Stimulated activated CD8-positive, alpha-beta memory T cell treated with anti-CD3 and anti-CD28 coated beads, Interleukin-7, amount 100 ng/mL, for 24 hours (primary cell): ENCODE data around the gene NFIB.

Experiments
- DNase-seq: peaks from one replicate; pipeline ENCODE4 v3.0.0-alpha.2; 2020; ENCODE audit warnings: low read depth

NFIB gene

DNA sequence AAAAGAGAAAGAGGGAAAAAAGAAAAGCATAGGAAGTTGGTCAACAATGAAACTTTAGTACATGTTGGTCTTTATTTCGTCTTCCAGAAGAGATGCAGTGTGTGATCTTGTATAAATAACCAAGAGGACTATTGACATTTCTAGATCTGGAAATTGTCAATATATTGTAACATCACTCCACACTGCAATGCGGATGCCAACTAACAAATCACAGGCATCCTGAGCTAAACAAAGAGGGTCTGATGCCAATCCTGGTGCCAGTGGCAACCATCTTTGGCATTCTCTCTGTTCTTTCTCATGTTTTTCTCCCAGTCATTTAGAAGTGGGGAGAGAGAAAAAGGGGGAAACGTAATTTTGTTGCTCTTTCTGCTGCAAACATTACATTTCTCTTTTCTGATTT lies 9.7 kb downstream of the NFIB start:
- DNase-seq: no peak

DNA sequence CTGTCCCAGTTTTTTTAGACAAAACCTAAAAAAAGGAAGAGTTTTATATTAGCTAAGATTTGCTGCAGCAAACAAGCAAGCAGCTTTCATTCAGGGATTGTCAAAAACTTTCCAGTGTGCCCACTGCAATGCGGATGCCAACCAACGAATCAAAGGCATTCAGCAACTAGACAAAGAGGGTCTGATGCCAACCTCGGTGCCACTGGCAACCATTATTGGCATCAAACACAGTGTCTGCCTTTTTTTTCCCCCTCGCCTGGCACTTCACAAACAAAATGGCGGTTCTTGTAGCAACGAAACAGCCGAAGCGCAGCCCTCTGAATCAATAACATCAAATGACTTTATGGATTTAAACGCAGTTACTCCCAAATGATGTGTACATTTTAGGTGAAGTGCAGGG lies 10.4 kb downstream of the NFIB start:
- no peak for DNase-seq

DNA sequence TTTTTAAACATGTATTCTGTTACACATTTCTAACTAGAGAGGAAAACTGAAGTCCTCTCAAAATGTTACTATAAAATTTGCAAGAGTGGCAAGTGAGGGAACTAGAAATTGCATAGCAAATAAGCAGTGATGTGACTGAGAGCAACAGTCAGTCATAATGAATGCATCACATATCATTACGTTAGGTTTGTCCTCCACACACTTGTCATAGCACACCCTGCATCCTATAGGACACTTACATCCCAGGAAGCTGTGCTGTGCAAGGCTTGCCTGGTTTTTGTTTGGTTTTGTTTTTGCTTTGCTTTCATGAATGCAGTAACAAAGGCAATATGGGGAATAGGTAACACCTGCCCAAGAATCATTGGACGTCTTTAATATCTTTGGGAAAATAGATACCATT lies 10.8 kb downstream of the NFIB start:
- DNase-seq: no peak

DNA sequence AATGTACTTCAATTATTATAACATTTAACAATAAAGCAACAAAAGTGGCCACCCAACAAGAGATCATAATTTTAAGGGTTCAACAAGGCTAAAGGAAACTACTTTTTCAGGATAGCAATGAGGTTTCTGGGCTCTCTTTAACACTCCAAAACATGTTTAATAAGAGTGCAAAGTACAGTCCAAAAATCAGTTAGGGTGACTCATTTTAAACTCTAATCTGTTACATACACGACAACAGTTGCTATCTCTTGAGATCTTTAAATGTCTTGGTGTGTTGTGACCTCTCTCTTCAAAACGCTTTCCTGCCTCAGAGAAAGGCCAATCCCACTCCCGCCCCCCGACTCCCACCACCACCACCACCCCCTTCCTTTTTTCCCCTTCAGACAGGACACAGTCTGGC lies 11.5 kb downstream of the NFIB start:
- DNase-seq: no peak

DNA sequence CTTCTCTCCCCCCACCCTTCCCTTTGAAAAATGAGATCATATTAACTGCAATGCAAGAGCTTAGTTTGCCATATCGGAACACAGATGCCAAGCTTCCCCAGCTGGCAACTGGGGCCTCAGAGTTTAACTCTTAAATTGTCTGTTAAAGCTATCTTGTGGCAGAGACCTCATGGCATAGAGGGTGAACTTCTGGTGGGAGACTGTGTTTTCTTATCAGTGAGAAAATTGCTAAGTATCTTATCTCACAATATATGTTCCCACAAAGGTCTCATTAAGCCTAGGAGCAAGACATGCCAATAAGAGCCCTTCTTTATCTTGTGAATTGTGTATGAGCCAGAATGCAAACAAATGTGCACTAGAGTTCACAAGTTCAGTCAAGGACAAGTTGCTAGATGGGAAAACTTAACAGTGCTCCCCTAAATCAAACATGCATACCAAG lies 12.3 kb downstream of the NFIB start:
- no peak for DNase-seq

DNA sequence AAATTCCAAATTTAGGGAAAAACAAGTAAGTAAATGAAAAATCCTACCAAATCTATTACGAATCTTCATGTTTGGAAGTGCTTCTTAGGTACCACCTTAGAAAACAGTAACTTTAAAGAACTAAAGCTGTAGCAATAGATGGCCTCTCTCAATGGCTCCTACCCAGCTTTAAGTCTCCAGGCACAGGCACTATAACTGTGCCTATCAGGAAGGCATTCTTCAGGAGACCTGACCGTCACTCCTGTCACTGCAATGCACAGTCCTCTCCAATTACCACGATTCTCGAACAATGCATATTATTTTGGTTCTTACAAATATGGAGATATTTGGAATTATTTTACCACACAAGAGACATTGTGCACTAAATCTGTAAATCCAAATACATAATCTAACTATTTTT lies 12.9 kb downstream of the NFIB start:
- no peak for DNase-seq

DNA sequence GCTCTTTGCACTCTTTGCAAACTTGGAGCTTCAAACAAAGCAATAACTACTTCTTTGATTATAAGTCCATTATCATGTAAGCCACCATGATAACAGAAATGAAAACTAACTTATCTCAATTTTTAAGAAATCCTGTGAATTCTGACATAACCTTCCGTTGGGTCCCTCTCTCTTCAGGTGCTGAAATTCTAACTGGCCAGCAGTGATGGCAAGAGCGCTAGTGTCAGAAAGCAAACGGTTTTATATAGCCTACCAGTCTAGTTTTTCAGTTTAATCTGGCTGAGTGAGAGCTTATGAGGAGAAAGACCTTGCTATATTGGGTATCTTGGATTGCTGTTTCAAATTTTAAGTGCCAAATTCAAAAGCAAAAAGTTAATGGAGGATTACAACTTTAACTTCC lies 13.4 kb downstream of the NFIB start:
- DNase-seq: no peak

DNA sequence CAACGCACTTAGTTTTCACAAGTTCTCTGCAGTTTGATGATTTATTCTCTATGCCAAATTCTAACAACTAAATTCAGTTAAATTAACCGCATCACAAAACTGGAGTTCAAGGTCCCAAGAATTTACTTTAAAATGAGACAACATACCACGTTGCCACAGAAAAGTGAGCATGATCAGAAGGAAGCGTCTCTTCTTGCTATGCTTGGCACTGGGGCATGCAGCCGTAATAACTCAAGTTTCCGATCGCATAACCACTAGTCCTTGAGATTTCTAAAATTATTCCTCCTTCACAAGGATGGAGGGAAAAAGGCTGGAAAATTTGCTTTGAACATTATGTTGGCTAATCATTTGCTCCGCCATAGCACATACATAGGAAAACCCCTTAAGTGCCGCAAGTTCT lies 13.9 kb downstream of the NFIB start:
- DNase-seq: no peak

DNA sequence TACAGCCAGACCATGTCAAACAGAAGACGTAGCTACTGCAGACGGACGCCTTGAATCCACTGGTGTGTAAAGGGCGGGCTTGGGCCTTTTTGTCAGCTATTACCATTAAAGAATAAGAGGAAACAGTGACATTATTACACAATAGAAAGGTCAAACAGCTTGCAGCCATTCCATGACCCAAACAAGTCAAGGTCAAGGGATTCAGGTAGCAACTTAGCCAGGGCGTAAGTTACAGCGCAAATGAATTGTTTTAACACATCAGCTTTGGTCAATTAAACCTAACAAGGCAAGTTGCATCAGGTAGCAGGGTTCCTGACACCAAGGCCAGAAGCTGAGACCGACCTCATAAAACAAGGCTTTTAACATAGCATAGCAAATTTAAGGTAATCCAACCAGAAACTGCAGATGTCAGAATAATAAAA lies 15.3 kb downstream of the NFIB start:
- DNase-seq: no peak

DNA sequence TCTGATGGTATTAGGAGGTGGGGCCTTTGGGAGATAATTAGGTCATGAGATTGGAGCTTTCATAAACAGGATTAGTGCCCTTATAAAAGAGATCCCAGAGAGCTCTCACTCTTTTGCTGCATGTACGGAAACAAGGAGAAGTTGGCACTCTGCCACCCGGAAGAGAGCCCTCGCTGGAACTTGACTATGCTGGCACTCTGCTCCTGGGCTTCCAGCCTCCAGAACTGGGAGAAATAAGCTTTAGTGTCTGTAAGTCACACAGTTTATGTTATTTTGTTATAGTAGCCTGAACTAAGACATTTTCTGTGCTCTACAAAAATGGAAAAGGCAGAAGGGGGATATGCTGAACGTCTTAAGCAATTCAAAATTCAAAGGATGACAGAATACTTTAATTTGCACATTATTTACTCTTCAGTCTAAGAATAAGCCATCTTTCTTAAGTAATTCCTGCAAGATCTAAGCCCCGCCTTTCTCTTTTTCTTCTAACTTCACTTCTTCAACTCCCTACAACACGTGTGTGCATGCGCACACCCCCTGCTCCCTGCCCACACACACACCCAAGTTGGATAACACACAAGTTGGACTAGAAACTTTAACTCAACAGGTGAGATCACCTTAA lies 17.3 kb downstream of the NFIB start:
- DNase-seq: no peak

DNA sequence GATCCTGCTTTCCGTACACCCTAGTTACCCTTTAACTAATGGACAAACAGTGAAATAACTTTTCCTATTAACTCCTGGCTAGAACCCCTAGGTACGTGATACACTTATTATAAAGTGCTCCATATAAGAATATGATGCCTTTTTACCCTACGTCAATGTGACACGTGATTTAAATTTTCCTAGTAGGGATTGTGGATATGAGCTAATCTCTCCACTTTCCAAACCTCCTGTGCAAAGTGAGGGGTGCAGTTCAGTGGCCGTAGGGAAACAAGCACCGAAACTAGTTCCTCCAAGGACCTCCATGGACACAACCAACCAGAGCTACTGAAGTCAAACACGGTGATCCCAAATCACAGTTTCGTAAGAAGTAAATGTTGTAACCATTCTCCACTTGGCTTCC lies 19.3 kb downstream of the NFIB start:
- DNase-seq: no peak

DNA sequence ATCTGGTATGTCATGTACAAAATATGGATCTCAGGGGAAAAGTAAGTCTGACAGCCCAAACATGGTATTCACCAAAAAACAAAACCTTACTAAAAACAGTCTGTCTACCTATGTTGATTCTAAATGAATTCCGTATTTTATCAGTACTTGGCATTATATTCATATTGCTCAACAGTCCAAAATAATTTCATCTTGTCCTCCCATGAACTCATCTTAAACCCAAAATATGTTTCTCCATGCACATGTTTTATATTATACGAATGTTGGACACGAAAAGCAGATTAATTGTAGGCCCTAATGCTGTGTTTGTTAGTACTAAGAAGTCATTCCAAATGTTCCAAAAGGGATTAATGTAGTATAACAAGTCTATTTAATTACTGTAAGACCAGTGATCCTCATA lies 20.1 kb downstream of the NFIB start:
- no peak for DNase-seq

DNA sequence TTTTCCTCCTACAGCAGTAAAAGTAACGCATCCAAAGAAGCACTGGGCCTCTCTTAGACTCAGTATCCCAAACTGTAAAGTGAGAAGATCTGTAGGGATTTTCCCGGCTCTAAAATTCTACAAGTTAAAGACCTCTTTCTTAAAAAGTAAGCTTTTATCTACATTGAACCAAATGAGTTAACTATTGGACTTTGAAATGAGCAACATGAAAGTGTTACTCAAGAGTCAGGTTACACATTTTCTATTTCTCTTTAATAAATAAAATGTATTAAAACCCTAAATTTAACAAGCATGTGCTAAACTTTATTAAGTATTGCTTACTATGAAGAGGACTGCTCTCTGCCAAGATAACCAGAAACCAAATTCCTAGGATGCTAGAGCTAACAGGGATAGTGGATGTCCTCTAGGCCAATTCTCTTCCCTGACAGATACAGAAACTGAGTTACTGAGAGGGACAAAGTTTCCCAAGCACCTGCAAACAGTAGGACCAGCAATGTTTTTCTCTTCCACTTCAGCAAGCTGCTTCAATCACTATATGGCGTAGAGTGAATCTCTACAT lies 21.7 kb downstream of the NFIB start:
- DNase-seq: no peak

DNA sequence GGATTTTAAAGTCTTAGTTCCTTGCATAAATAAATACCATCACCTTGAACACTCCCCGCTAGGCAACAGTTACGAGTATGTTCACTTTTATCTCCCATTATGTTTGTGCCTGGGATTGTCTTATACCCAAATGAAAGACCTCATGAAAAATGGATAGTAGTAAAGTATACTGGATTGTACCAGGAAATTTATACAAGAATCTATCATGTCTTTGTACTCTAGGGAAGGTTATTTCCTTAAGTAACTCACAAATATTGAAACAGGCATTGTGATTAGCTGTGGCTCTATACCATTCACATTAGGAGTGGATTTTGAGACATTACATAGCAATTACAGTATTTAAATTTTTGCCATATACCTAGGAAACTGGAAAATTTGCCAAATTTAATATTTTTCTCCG lies 24.0 kb downstream of the NFIB start:
- no peak for DNase-seq

DNA sequence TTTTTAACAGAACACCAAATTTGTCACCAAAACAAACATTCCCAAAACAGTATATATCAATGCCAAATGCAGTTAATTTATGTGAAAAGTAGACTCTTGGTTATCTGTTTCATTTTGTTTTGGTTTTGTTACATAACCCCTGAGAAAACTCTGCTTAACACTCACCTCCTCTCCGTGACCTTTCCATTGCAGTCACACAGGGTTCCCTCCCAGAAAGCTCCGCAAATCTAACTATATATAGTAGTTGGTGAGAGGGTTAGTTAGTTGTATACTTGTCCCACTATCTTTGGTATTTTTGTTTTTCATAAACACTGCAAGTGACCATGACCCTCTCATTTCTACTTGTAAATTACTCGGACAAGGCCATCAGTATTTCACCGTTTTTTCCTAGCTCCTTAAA lies 25.5 kb downstream of the NFIB start:
- no peak for DNase-seq

DNA sequence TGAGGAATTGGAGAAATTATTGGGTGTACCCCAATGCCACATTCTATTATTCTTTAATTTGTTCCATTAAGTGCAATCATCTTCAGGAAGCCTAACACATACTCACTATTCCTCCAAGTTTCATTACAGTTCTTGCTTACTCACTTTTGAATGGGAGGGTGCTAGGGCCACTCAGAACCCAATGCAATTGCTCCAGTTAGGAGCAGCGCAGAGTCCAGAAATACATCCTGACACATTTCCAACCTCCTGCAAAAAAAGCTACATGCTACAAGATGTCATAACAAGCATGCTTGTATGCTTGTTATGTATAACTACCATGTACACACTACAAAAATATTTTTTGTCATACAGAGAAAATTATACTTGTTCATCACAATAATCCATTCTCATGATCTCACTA lies 27.8 kb downstream of the NFIB start:
- DNase-seq: no peak

DNA sequence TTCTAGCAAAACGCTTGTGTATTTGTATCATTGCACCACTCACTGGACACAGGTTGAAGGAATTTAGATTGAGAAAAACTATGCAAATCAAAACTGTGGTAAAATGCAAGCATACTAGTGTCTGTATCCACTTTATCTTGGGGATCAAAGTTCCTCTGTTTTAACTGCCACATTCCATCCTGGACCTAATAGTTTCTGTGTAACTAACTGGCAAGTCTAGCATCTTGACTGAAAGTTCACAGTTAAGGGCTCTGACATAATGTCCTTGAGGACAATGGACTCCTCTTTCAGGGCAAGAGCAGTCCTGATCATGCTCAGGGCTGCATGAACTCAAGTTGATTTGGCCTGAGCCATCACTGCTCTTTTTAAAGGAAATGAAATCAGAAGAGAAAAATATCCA lies 30.7 kb downstream of the NFIB start:
- no peak for DNase-seq

DNA sequence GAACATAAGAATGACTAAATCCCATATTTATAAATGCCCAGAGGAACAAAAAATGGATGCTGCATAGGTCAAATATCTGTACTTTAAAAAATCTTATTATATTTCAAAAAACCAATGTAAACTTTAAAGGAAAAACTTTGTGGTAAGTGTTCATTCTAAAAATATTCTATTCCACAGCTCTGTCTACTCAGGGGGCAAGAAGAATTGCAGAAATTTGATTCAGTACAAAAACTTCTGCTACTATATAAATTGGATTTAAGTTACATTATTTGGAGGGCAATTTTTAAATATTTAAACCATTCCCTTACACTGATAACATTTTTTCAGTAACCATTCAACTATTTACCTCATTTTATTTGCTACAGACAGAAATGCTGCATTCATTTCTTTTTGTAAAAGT lies 32.1 kb downstream of the NFIB start:
- DNase-seq: no peak

DNA sequence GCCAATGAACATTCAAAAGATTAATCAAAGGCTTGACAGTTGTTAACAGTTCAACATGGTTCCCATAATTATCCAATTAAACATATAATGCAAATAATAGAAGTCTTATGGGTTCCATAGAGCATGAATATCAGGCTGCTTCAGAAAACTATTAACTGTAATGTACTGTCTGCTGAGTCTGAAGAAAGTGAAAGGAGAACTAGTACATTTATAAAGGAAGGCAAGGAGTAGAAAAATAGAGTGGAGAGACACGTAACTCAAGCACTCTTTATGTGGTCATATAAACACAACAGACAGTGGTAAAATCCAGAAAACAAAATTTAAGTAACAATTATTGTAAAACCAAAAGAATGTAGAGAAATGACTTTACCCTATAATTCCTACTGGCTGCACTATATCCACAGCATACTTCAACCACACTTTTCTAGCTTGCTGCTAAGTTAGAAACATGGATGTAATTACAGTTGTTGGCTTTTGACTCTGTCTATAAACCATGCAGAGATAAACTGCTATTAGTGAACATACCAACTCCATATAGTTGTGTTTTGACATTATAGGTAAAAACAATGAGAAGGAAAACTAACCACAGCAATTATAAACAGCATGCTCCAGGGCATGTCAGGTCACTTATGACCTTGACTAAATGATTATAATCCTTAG lies 32.7 kb downstream of the NFIB start:
- no peak for DNase-seq

DNA sequence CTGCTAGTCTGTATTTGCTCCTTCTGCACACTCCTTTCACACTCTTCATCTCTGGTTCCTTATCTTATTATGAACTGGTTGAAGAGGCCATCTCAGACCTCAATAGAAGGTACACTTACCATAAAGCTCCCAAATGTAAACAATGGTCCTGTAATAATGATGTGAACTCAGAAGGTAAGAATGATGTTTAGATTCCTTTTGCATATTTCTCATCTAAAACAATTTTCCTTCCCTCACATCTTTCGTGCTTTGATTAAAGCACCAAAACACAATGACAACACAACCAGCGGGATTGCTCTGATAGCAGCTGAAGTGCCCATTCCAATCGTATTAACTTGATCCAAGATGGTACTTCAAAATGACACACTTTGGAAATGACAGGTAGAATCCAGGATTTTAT lies 34.3 kb downstream of the NFIB start:
- no peak for DNase-seq

DNA sequence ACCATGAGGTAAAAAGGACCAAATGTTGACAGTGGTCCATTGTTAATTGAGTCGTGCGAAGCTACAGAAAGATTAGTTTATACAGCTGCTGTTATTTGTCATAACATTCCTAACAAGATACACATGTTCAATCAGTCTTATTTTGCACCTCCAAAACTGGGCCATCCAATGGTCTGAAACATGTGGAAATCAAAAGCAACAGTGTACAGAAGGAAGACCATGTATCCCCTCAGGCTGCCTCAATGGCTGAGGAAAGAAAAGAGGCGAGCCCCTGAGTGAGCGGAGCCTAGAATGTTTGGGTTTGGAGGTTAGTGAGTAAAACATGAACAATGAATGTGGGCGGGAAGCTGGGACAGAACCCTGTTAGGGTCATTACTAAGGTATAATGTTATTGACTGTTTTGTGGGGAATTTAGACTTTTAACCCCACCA lies 35.6 kb downstream of the NFIB start:
- no peak for DNase-seq

DNA sequence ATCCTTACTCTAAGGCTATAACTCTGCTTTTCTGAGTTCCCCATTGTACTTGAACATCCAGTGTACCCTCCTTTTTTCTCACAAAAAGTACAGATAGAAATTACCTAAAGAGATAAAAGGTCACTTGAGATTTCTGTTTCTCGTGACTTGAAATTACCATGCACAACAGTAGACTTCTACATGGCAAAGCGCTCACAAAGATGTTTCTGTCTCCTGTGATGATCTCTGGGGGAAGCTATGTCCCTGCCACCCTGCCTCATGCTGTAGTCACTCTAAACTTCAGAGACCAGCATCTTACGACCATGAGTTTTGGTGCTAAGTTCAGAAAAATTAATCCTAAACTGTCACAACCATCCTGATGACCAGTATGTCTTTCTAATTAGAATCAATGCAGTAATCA lies 36.2 kb downstream of the NFIB start:
- no peak for DNase-seq

DNA sequence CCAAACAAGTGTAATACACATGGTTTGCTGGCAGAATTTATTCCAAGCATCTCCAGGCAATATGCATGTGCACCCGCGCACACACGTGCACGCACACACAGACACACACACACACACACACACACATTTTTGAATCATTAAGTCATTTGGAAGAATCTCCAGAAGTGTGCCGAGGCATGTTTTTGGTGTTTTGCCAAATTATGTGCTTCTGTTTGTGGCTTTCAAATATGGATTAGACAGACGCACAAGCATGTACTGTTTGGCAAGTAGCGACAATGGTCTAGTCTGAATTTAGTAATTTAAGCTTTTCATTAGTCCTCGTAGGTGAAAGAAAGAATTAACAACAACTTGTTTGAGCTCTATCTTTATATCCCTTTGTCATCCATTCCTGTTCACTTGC lies 36.7 kb downstream of the NFIB start:
- no peak for DNase-seq

DNA sequence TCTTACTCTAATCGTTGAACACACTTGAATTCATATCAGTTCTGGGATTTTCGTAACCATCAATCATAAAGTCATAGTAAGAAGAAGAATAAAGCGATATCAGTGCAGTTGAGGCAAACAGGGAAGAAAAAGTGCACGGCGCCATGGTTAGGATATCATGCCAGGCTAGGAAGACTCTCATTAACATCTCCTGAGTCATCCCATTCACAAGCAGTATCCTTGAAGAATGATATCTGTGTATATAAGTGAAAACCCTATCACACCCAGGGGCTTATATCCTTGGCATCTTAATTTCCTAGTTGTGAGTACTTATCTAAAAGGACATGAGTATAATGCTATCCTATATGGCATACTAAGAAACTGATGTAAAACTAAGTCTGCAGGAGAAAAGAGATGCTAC lies 38.6 kb downstream of the NFIB start:
- no peak for DNase-seq
